GM23338 (cell line): ENCODE measurements around the gene DGKE. TPM values are rescaled to one million over a fixed set of nuclear protein-coding genes. Genes with fewer than 3 reads are reported as not detected.

Experiments
- ATAC-seq: fragments of 200-7000 bp; cut with Tn5 transposase; 3 replicates; pipeline ENCODE4 v1.9.1; 2020
- DNase-seq: peaks from one replicate; pipeline ENCODE4 v3.0.0-alpha.2; 2015; ENCODE audit warnings: low spot score
- H2AFZ ChIP-seq: fragments of 200-600 bp; sonication (generic); 2 replicates; pipeline ENCODE4 v1.8.0; 2016; ENCODE audit warnings: antibody characterized with exemption, mild to moderate bottlenecking, moderate library complexity
- H3F3A ChIP-seq: fragments of 200-600 bp; sonication (generic); replicated peaks from 2 replicates; pipeline ENCODE4 v1.8.0; 2017; ENCODE audit warnings: antibody characterized with exemption, mixed run types, low read depth
- H3K27ac ChIP-seq: fragments of 200-600 bp; sonication (generic); 2 replicates; pipeline ENCODE4 v1.6.1; 2016; ENCODE audit warnings: low read depth
- H3K27me3 ChIP-seq: fragments of 200-600 bp; sonication (generic); 2 replicates; pipeline ENCODE4 v1.8.0; 2016; ENCODE audit warnings: mild to moderate bottlenecking, mixed run types, moderate library complexity; ENCODE audit not compliant: insufficient read depth
- H3K36me3 ChIP-seq: fragments of 200-600 bp; sonication (generic); 2 replicates; pipeline ENCODE4 v1.8.0; 2016; ENCODE audit warnings: mild to moderate bottlenecking; ENCODE audit not compliant: insufficient read depth
- H3K4me1 ChIP-seq: fragments of 200-600 bp; sonication (generic); 2 replicates; pipeline ENCODE4 v1.8.0; 2016; ENCODE audit warnings: mild to moderate bottlenecking, moderate library complexity; ENCODE audit not compliant: insufficient read depth
- H3K4me2 ChIP-seq: fragments of 200-600 bp; sonication (generic); 2 replicates; pipeline ENCODE4 v1.7.1; 2017; ENCODE audit warnings: mixed run types
- H3K4me3 ChIP-seq: fragments of 200-600 bp; sonication (generic); 2 replicates; pipeline ENCODE4 v1.6.1; 2016; ENCODE audit warnings: mixed run types
- H3K79me2 ChIP-seq: fragments of 200-600 bp; sonication (generic); replicated peaks from 2 replicates; pipeline ENCODE4 v1.8.0; 2017; ENCODE audit warnings: mild to moderate bottlenecking; ENCODE audit not compliant: insufficient read depth
- H3K9me2 ChIP-seq: fragments of 200-600 bp; sonication (generic); 2 replicates; pipeline ENCODE4 v1.8.0; 2017; ENCODE audit not compliant: insufficient read depth
- H4K20me1 ChIP-seq: fragments of 200-600 bp; sonication (generic); replicated peaks from 2 replicates; pipeline ENCODE4 v1.8.0; 2017; ENCODE audit warnings: mild to moderate bottlenecking; ENCODE audit not compliant: insufficient read depth
- H3K27ac Mint-ChIP-seq: 2 replicates; pipeline ENCODE4 v1.8.0; 2020; ENCODE audit warnings: inconsistent platforms, mild to moderate bottlenecking, moderate library complexity, mixed read lengths
- H3K27me3 Mint-ChIP-seq: 3 replicates; pipeline ENCODE4 v1.8.0; 2022; ENCODE audit warnings: low read depth, mild to moderate bottlenecking, moderate library complexity, mixed read lengths, inconsistent platforms; ENCODE audit not compliant: insufficient read depth, poor library complexity
- H3K36me3 Mint-ChIP-seq: 3 replicates; pipeline ENCODE4 v1.8.0; 2021; ENCODE audit warnings: low read depth, mild to moderate bottlenecking, inconsistent platforms, moderate library complexity, mixed read lengths
- H3K4me1 Mint-ChIP-seq: 3 replicates; pipeline ENCODE4 v1.8.0; 2020; ENCODE audit warnings: mild to moderate bottlenecking, inconsistent platforms, mixed read lengths
- H3K4me3 Mint-ChIP-seq: 3 replicates; pipeline ENCODE4 v1.8.0; 2021; ENCODE audit warnings: moderate library complexity, mild to moderate bottlenecking, inconsistent platforms, mixed read lengths
- H3K9me3 Mint-ChIP-seq: 3 replicates; pipeline ENCODE4 v1.8.0; 2020; ENCODE audit warnings: moderate library complexity, mild to moderate bottlenecking, inconsistent platforms, mixed read lengths
- CREB1 ChIP-seq: fragments of 250-450 bp; sonication (Bioruptor Pico); IDR thresholded peaks from 2 replicates; pipeline ENCODE4 v1.5.0; 2020; ENCODE audit warnings: low read depth, mild to moderate bottlenecking, moderate library complexity
- CTCF ChIP-seq, 2 experiments: fragments of 200-600 bp in 1 of 2; sonication (generic) in 1 of 2; conservative IDR thresholded peaks; 2 replicates each; pipeline versions ENCODE4 v1.5.1 to v1.6.1; 2016 to 2017; ENCODE audit warnings: antibody characterized with exemption in 2 of 2, low read depth in 2 of 2, mild to moderate bottlenecking in 2 of 2, moderate library complexity in 1 of 2
- ETS1 ChIP-seq: IDR thresholded peaks from 2 replicates; pipeline ENCODE4 v1.6.1; 2016; ENCODE audit warnings: antibody characterized with exemption
- EZH2 ChIP-seq: fragments of 200-600 bp; sonication (generic); IDR thresholded peaks from one replicate; pipeline ENCODE4 v1.8.0; 2017; ENCODE audit warnings: antibody characterized with exemption, mild to moderate bottlenecking, low read depth; ENCODE audit not compliant: unreplicated experiment
- EZH2phosphoT487 ChIP-seq: fragments of 200-600 bp; sonication (generic); IDR thresholded peaks from one replicate; pipeline ENCODE4 v1.8.1; 2018; ENCODE audit warnings: antibody characterized with exemption; ENCODE audit not compliant: unreplicated experiment
- JUNB ChIP-seq: IDR thresholded peaks from one replicate; pipeline ENCODE4 v1.6.1; 2016; ENCODE audit warnings: antibody characterized with exemption; ENCODE audit not compliant: unreplicated experiment
- NANOG ChIP-seq: IDR thresholded peaks from 2 replicates; pipeline ENCODE4 v1.6.1; 2016; ENCODE audit warnings: antibody characterized with exemption, borderline replicate concordance
- POLR2AphosphoS5 ChIP-seq: IDR thresholded peaks from 2 replicates; pipeline ENCODE4 v1.6.1; 2016; ENCODE audit warnings: antibody characterized with exemption, low read depth
- ZNF114 ChIP-seq: fragments of 250-450 bp; sonication (Bioruptor Pico); IDR thresholded peaks from 2 replicates; pipeline ENCODE4 v1.5.0; 2020; ENCODE audit warnings: mild to moderate bottlenecking, moderate library complexity
- polyA plus RNA-seq: library from polyadenylated mRNA; unstranded; fragments of >200 nt; fragmentation: Nextera tagmentation; extraction: Ambion mirVana; gene quantifications from 2 replicates; pipeline ENCODE4 v1.2.1, GENCODE V29; 2016
- total RNA-seq: library from RNA; depleted of rRNA; stranded (reverse); fragments of >200 nt; shearing (Covaris generic); gene quantifications from 2 replicates; pipeline ENCODE4 v1.2.3, GENCODE V29; 2014

DGKE gene
- total and polyA plus RNA-seq, 2 experiments from 2014 or later = 3.9 to 10.1 TPM

DNA sequence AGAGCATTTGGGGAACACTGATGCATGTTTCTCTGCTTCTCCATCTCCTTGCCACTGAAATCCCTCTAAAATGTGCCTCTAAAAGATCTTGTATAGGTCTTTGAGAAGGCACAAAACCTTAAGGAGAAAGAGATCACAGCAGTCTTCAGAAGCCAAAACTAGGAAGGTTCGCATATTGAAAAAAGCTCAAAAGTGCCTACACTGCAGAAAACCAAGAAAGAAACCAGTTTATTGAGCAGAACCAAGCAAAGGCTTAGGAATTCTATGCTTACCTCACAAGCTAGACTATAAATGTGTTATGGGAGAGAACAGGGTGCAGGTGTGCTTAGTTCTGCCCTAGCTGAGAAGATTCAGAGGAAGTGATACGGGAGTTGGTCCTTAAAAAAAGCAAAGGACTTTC lies 16.6 kb downstream of the DGKE start:
- Histone ChIP-seq H3K4me3 (no peak overlapping the region), H3K79me2 (no peaks in the 10 kb centered on the region), H3K9me2 (no peaks in the 10 kb centered on the region), H3K27me3 (no peaks in the 10 kb centered on the region), H3K4me2 (no peak overlapping the region), H3K36me3 (no peaks in the 10 kb centered on the region), H3K4me1 (no peaks in the 10 kb centered on the region), H2AFZ (no peak overlapping the region), H3F3A (no peaks in the 10 kb centered on the region), H3K27ac (no peak overlapping the region), H4K20me1 (no peaks in the 10 kb centered on the region)
- Mint-ChIP-seq H3K27ac (no peak overlapping the region), H3K9me3 (no peaks in the 10 kb centered on the region), H3K36me3 (peaks cover 8% of the 10 kb centered on the region), H3K27me3 (peaks cover 1% of the 10 kb centered on the region), H3K4me3 (no peak overlapping the region), H3K4me1 (no peaks in the 10 kb centered on the region)
- DNase-seq (no peak), ATAC-seq (no peak)
- TF ChIP-seq POLR2AphosphoS5 (no peak), CREB1 (CRISPR knock-in tag) (no peak), ZNF114 (CRISPR knock-in tag) (no peak), ETS1 (no peak), CTCF (conservative IDR thresholded peaks at IDR 0.05; ENCODE audit: low read depth in 2 of 2) (no peak)

DNA sequence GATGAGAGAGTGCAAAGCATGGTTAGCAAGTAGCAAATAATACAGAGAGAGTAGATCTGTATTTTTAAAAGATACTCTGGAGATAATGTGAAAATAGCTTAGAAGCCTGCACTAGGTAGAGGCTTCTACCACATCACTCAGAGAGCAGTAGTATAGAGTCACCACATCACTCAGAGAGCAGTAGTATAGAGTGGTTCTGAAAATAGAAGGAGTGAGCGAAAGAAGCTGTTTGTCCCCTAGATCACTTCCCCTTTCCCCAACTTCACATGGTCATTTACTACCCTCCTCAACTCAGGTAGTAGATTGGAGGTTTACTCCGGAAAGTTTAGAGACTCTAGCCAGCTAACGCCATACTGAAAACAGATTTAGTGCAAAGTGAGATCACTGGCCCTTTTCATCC lies 17.1 kb downstream of the DGKE start:
- Mint-ChIP-seq H3K4me1 (no peaks in the 10 kb centered on the region), H3K27me3 (peaks cover 1% of the 10 kb centered on the region), H3K27ac (no peak overlapping the region), H3K4me3 (no peak overlapping the region), H3K36me3 (peaks cover 8% of the 10 kb centered on the region), H3K9me3 (no peaks in the 10 kb centered on the region)
- Histone ChIP-seq H4K20me1 (no peaks in the 10 kb centered on the region), H3K79me2 (no peaks in the 10 kb centered on the region), H3K9me2 (no peaks in the 10 kb centered on the region), H2AFZ (no peak overlapping the region), H3K4me1 (no peaks in the 10 kb centered on the region), H3K27ac (no peak overlapping the region), H3K36me3 (no peaks in the 10 kb centered on the region), H3K4me3 (no peak overlapping the region), H3K27me3 (no peaks in the 10 kb centered on the region), H3K4me2 (no peak overlapping the region), H3F3A (no peaks in the 10 kb centered on the region)
- DNase-seq (no peak), ATAC-seq (no peak)
- TF ChIP-seq NANOG (no peak), CREB1 (CRISPR knock-in tag) (no peak), JUNB (no peak), CTCF (conservative IDR thresholded peaks at IDR 0.05; ENCODE audit: low read depth in 2 of 2) (no peak), EZH2phosphoT487 (no peak), ETS1 (no peak), EZH2 (no peak)
